T-helper 2 cell treated with Interferon-gamma antibody and Interleukin-4, amounts not matched to agents 5 μg/mL and 100 μg/mL, for 36 hours (primary cell): Measurements from ENCODE around the gene CAMTA1.

ENCODE experiments used
- DNase-seq: peaks from one replicate; pipeline ENCODE4 v3.0.0; 2021; ENCODE audit warnings: low spot score
- H3K27ac Mint-ChIP-seq: one replicate; pipeline ENCODE4 v1.8.0; 2021; ENCODE audit warnings: mild to moderate bottlenecking, mixed read lengths
- H3K27me3 Mint-ChIP-seq: one replicate; pipeline ENCODE4 v1.8.0; 2021; ENCODE audit warnings: low read depth, mixed read lengths
- H3K36me3 Mint-ChIP-seq: one replicate; pipeline ENCODE4 v1.8.0; 2021; ENCODE audit warnings: low read depth, mixed read lengths
- H3K4me1 Mint-ChIP-seq: one replicate; pipeline ENCODE4 v1.8.0; 2021; ENCODE audit warnings: low read depth, mixed read lengths
- H3K4me3 Mint-ChIP-seq: one replicate; pipeline ENCODE4 v1.8.0; 2022; ENCODE audit warnings: mild to moderate bottlenecking, moderate library complexity, mixed read lengths
- H3K9me3 Mint-ChIP-seq: one replicate; pipeline ENCODE4 v1.8.0; 2021; ENCODE audit warnings: mixed read lengths

CAMTA1 gene

DNA sequence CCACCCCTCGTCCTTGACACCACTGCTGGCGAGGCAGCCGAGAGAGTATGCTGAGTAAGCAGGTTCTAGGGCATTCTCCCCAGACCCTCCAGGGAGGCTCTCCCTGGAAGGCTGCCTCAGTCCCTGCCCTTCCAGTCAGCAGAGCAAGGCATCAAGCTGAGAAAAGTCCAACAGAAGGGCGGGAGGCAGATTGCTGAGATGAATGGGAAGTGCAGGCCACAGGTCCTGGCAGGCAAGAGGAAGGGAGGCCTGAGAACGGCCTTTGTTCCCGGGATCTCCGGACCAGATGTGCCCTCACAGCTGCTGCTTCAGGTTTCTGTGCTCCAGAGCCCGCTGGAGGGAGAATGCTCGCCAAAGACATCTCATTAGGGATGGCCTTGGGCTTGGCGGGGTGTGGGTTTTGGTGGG lies 715.8 kb downstream of the CAMTA1 start:
- Mint-ChIP-seq H3K9me3 (no peaks in the 10 kb centered on the region), H3K4me3 (no peak overlapping the region), H3K4me1 (no peaks in the 10 kb centered on the region), H3K27ac (no peak overlapping the region), H3K36me3 (no peaks in the 10 kb centered on the region), H3K27me3 (no peaks in the 10 kb centered on the region)
- DNase-seq, result no peak

DNA sequence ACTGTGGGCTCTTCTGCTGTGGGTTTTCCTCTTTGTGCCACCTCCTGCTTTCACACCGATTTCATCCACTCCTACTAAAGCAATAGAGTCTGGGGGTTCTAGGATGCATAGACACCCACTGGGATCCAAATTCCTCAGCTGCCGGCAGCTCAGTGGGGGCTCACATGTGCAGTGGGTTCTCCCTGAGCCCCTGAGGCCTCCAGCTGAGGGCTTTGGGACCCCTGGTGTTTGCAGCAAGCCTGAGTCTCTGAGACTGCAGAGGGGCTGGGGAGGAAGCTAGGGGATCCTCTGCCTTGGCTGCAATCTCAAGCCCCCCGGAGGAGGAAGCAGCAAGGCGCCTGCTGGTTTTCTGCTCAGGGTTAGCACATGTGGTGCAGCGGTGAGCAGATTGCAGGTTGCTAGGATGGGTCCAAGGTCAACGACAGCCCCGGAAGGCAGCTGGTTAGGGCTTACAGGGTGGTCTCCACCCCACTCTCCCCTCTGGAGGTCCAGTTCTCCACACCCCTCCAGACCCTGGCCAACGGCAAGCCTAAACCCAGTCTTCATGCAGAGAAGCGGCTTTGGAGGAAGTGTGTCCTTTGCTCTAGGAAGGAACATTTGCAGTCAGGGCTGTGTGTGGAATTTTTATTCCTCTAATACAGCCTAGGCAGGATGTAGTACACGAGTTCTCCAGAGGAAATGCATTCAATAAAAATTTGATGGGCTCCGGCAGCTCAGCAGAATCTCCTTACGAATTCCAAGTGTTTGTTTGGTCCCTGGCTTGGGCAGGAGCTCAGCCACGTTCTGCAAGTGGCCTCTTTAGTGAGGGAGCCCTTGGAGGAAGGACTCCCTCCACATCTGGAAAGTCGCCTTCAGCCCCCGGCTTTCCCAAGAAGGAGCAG lies 716.7 kb downstream of the CAMTA1 start:
- Mint-ChIP-seq H3K27ac (no peak overlapping the region), H3K4me3 (no peak overlapping the region), H3K36me3 (no peaks in the 10 kb centered on the region), H3K4me1 (no peaks in the 10 kb centered on the region), H3K9me3 (no peaks in the 10 kb centered on the region), H3K27me3 (no peaks in the 10 kb centered on the region)
- no peak for DNase-seq

DNA sequence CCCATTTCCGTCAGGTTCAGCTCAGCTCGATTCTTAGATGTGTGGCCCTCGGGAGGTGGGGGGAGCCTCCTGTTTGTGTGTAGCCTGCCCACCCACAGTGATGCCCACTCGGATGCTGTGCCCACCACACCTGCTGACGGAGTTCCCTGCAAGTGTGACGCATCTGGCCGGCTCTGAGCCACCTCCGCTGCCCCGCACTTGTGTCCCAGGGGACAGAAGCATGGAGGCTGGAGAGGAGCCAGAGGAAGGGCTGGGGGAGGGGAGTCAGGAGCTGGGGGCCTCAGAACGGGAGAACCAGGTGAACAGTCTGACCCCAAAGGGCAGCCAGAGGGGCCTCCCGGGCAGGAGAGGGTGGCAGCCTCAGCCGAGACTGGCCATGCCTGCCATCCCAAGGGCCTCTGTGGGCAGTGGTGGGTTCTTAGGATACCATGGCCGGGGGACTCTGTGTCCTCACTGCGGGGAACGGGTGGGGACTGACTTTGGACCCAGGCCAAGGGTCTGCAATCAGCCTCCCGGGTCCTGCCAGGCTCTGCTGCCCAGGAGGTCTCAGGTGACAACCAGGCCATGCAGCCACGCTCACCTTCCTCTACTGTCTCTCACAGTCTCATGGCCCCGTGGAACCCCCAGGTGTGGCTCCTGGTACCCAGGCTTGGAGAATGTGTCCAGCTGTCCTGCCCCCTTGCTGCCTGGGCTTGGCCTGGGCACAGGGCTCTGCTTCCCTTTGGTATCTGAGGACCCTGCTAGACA lies 718.6 kb downstream of the CAMTA1 start:
- Mint-ChIP-seq H3K36me3 (no peaks in the 10 kb centered on the region), H3K27me3 (no peaks in the 10 kb centered on the region), H3K4me1 (no peaks in the 10 kb centered on the region), H3K9me3 (no peaks in the 10 kb centered on the region), H3K4me3 (no peak overlapping the region), H3K27ac (no peak overlapping the region)
- no peak for DNase-seq

DNA sequence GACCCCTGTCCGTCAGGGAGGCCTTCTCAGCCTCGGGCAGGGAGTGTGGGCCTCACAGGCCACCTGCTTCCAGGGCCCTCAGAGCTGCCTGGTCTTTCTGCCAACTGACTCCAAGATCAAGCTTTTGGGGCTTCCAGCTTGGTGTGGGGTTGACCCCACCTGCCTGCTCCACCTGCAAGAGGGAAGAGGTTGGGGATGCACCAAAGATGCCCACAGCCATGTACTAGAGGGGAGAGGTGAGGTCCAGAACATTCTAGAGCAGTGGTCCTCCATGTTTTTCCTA lies 719.1 kb downstream of the CAMTA1 start:
- no peaks in the 10 kb centered on the region for H3K36me3 Mint-ChIP-seq
- H3K27me3 Mint-ChIP-seq, result no peaks in the 10 kb centered on the region
- no peaks in the 10 kb centered on the region for H3K4me1 Mint-ChIP-seq
- H3K9me3 Mint-ChIP-seq, result no peaks in the 10 kb centered on the region
- DNase-seq, result no peak
- no peak overlapping the region for H3K4me3 Mint-ChIP-seq
- H3K27ac Mint-ChIP-seq, result no peak overlapping the region

DNA sequence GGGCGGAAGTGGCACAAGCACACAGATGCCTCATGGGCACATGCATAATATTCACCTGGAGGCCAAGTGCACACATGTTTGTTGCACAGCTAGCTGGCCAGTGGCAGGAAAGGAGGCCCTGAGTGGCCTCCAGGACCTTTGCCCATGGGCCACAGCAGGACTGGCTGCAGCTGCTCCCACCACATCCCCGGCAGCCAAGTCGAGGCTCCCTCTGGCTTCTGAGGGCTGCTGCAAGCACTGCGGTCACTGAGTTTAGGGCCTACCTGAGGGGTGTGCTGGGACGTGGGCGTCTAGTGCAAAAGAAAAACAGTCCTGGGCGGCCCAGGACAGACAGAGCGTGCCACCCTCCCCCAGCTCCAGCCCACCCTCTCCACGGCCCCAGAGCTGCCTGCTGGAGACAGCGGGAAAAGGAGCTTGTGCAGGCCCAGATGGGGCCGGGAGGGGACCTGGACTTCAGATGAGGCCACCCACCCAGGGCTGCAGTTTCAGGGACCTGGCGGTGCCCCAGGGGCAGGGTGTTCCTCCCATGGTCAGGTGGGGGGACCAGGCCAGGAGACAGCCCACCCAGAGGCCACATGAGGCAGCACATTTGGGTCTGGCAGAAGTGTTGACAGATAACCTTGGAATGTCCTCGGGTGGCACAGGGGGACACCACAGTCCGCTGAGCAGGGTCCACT lies 720.0 kb downstream of the CAMTA1 start:
- H3K27me3 Mint-ChIP-seq, result no peaks in the 10 kb centered on the region
- no peaks in the 10 kb centered on the region for H3K9me3 Mint-ChIP-seq
- no peak overlapping the region for H3K4me3 Mint-ChIP-seq
- H3K27ac Mint-ChIP-seq, result no peak overlapping the region
- DNase-seq, result no peak
- no peaks in the 10 kb centered on the region for H3K4me1 Mint-ChIP-seq
- no peaks in the 10 kb centered on the region for H3K36me3 Mint-ChIP-seq

DNA sequence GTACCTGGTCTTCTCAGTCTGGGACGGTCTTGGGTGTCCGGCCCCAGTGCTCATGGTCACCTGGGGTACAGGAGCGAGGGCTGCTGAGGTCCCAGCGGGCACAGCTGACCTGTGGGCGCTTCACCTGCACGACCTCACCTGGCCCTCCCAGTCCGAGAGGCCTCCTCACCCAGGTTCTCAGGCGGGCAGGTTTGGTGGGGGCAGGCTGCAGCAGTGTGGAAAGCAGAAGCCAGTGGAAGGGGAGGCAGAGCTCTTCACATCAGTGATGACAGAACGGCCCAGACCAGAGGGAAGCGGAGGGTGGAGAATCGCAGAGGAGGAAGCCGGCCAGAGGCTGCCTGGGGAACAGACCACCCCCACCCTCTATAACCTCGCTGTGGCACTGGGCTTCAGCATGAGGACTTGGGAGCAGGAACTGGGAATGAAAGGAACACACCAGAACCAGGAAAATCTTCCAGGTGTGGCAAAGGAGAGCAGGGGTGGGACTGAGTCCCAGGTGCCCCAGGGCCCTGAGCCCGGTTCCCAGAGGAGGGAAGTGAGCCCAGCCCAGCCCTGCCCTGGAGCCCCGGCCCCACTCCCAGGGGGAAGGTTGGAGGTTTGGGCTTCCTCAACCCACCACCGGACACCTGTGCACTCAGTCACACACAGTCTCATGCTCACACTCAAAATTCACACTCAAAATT lies 720.7 kb downstream of the CAMTA1 start:
- no peaks in the 10 kb centered on the region for H3K36me3 Mint-ChIP-seq
- no peaks in the 10 kb centered on the region for H3K9me3 Mint-ChIP-seq
- H3K4me3 Mint-ChIP-seq, result no peak overlapping the region
- H3K27me3 Mint-ChIP-seq, result no peaks in the 10 kb centered on the region
- H3K4me1 Mint-ChIP-seq, result no peaks in the 10 kb centered on the region
- H3K27ac Mint-ChIP-seq, result no peak overlapping the region
- no peak for DNase-seq

DNA sequence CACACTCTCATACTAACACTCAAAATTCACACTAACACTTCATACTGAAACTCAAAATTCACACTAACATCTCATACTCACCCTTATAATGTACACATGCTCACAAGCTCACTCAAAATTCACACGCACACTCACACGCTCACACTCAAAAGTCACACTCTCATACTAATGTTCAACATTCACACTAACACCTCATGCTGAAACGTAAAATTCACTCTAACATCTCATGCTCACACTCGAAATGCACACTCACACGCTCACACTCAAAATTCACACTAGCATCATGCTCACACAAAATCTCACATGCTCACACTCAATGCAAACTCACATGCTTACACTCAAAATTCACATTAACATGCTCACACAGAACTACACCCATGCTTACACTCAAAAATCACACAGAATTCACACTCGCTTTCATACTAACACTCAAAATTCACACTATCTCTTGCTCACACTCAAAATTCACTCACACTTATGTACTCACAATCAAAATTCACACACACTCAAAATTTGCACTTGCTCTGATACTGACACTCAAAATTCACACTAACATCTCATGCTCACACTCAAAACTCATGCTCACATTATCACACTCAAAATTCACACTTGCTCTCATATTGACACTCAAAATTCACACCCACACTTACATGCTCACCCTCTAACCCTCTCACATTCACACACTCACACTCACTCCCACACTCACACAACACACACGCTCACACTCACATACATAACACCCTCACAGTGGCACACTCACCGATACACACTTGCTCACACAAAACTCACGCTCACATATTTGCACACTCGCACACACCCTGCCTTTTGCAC lies 721.4 kb downstream of the CAMTA1 start:
- H3K36me3 Mint-ChIP-seq, result no peaks in the 10 kb centered on the region
- no peak overlapping the region for H3K4me3 Mint-ChIP-seq
- DNase-seq, result no peak

DNA sequence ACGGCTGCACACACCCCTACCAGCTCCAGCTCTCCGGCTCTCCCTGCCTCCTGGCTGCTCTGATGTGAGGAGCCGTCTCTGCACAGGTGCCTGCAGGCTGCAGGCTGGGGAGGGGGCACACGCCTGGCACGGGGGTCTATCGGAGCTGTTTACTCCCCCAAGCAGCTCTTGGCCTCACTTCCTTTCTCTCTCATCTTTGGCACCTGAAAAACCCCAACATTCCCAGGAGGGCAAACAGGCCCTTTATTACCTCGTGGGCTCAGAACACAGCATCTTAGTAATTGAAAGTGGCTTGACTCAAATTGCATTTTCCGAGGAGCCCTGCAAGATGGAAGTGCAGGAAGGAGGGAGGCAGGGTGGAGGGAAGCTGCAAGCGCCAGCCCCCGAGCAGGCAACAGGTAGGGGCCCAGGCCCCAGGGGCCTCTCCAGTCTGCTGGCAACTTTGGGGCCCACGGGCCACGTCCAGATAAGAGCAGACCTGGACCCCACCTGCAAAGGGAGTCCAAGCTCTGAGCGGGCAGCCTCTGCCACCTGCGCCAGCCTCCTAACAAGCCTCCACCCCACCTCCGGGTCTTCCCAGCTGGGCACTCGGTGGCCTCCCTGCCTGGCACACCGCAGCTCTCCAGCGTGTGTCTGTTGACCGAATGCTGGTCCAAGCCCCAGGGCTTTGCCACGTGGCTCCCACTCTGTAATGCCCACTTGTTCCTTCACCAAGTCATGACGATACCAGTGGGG lies 722.2 kb downstream of the CAMTA1 start:
- H3K27me3 Mint-ChIP-seq, result no peaks in the 10 kb centered on the region
- H3K4me3 Mint-ChIP-seq, result no peak overlapping the region
- H3K27ac Mint-ChIP-seq, result no peak overlapping the region
- H3K4me1 Mint-ChIP-seq, result no peaks in the 10 kb centered on the region
- DNase-seq, result no peak
- no peaks in the 10 kb centered on the region for H3K36me3 Mint-ChIP-seq
- no peaks in the 10 kb centered on the region for H3K9me3 Mint-ChIP-seq

More for the DNA sequence above, 721.4 kb downstream of the CAMTA1 start:
- Mint-ChIP-seq H3K4me1 (no peaks in the 10 kb centered on the region), H3K27ac (no peak overlapping the region), H3K9me3 (no peaks in the 10 kb centered on the region), H3K27me3 (no peaks in the 10 kb centered on the region)

DNA sequence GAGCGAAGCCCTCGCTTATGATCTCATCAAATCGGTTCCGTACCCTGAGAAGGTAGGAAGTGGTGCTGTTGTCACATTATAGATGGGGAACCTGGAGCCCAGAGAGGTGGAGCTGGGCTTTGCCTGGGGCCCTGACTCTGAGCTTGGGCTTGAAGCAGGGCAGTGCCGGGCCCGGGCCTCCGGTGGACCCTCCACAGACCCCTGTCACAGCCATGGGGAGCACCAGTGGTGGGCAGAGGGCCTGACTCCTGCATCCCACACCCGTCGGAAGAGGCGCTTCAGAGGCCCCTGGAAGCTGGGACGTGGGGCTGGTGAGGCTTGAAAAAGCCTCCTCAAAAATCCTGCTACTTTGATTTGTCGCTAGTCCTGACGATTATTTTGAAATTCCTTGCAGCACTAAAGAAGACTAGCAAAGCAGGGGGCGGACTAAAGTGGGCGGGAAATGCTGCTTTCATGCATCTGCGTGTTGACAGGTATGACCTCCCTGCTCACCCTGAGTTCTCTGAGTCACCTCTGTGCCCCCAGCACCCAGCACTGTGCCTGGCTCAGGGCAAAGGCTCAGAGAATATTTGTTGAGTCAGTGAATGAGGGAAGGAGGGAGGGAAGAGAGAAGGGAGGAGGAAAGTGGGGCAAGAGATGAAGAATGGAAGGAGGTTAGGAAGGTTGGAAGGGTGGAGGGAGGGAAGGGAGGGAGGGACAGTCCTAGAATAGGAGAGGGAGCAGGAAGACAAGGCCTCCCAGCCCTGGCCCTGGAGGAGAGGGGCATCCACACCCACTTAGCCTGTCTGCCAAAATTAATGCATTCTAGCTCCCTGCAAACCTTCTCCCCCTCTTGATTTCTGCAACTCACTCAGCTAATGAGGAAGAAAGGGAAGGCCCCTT lies 723.0 kb downstream of the CAMTA1 start:
- no peaks in the 10 kb centered on the region for H3K4me1 Mint-ChIP-seq
- no peaks in the 10 kb centered on the region for H3K36me3 Mint-ChIP-seq
- no peaks in the 10 kb centered on the region for H3K9me3 Mint-ChIP-seq
- H3K27me3 Mint-ChIP-seq, result no peaks in the 10 kb centered on the region
- H3K27ac Mint-ChIP-seq, result no peak overlapping the region
- no peak overlapping the region for H3K4me3 Mint-ChIP-seq
- no peak for DNase-seq

DNA sequence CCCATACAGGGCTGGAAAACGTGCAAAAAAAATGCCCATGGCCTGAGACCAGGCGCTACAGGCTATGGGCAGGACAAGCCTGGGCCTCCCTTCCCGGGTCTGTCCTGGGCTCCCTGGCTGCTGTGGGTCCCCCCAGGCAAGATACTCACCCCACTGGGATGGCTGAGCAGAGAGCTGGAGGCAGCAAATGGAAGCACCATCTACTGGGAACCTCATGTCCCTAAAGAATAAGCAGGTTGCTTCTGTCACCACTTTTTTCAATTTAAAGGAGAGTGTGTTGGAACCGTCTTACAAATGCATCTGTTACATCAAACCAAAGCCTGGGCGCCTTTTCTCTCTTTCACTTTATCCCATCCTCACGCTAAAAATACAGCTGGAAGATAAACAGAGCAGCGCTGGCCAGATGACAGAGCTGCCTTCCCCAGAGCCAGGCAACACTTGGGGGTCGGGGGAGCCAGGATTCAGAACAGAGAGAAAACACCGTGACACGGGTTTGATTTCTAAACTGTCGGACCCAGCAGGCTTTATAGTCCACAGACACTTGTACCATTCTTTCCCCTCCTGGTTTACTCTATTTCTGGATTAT lies 723.8 kb downstream of the CAMTA1 start:
- Mint-ChIP-seq H3K4me1 (no peaks in the 10 kb centered on the region), H3K27ac (no peak overlapping the region), H3K36me3 (no peaks in the 10 kb centered on the region), H3K27me3 (no peaks in the 10 kb centered on the region), H3K9me3 (no peaks in the 10 kb centered on the region), H3K4me3 (no peak overlapping the region)
- DNase-seq, result no peak

DNA sequence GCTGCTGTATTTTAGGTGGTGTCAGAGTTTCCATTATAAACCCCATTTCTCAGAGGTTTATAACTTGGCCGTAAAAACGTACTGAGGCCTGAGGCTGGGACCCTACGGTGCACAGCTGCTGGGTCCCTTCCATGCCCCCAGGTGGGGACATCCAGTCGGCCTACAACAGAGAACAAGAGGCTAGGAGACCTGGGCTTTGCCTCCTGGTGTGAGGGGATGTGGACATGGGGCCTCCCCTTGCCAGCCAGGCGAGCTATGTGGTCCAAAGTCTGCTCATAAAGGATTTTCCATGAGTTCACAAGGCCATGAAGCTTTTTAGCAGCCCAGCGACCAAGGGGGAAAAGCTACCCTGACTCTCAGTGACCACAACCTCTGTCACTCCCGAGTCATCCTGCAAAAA lies 724.3 kb downstream of the CAMTA1 start:
- DNase-seq, result no peak
- no peak overlapping the region for H3K4me3 Mint-ChIP-seq
- no peaks in the 10 kb centered on the region for H3K36me3 Mint-ChIP-seq
- H3K27ac Mint-ChIP-seq, result no peak overlapping the region
- H3K4me1 Mint-ChIP-seq, result no peaks in the 10 kb centered on the region
- no peaks in the 10 kb centered on the region for H3K27me3 Mint-ChIP-seq
- H3K9me3 Mint-ChIP-seq, result no peaks in the 10 kb centered on the region

DNA sequence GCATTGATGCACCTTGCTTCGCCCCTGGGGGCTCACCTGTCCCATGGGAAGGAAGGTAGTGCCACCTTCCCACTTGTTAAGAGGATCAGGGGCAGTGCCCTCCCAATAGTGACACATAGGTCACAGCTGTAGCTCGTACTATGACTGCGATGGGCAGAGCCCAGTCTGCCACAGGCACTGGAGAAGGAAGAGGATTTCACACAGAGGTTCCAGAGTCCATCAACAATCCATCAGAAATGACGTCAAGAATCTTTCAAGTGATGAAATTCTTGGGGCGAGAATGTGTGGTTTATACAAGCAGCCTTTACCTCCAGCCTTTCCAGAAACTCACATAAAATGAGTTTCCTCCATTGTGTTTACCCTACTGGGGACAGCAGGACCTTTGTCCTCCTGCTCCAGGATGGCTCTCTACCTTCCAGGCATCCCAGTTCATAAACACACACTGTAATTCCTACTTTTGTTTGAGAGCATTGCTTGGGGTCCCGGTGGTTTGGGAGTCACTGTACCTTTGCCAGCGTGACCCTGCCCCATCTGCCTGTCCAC lies 725.2 kb downstream of the CAMTA1 start:
- H3K4me1 Mint-ChIP-seq, result no peaks in the 10 kb centered on the region
- no peak for DNase-seq
- H3K4me3 Mint-ChIP-seq, result no peak overlapping the region
- H3K27ac Mint-ChIP-seq, result no peak overlapping the region
- H3K9me3 Mint-ChIP-seq, result no peaks in the 10 kb centered on the region
- H3K27me3 Mint-ChIP-seq, result no peaks in the 10 kb centered on the region
- H3K36me3 Mint-ChIP-seq, result no peaks in the 10 kb centered on the region
